Retina (tissue), 1 donor: Measurements from ENCODE around the gene SCAPER.

Experiments used
- DNase-seq: peaks from one replicate; pipeline ENCODE4 v3.0.0-alpha.2; 2016

Gene SCAPER

GRCh38 chr15:76391847-76392246, 513.3 kb downstream of the SCAPER start:
- DNase-seq = no peak

DNA sequence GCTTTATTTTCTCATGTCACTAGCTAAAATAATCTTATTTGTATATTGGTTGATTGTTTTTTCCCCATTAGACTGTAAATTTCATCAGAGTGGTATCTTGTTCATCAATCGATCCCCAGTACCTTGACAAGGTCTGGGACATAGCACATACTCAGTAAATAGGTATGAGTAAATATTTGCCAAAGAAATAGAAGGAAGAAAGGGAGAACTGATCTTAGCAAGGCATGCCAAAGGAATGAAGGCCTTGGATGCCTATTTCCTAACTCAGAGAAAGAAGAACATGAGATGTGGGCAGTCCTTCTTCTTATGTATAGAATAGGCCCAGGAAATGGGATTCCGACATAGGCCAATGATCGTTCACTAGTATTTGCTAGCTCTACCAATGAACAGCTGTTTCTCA, 513.8 kb downstream of the SCAPER start:
- DNase-seq = no peak

- no peak for DNase-seq
These were observed 514.6 kb downstream of the SCAPER start for GRCh38 chr15:76390571-76390970.

- no peak for DNase-seq
These were observed 518.2 kb downstream of the SCAPER start for GRCh38 chr15:76386926-76387325.

- DNase-seq = no peak
These were observed 519.0 kb downstream of the SCAPER start for GRCh38 chr15:76386178-76386577.

GRCh38 chr15:76384409-76384808, 520.7 kb downstream of the SCAPER start:
- no peak for DNase-seq

DNA sequence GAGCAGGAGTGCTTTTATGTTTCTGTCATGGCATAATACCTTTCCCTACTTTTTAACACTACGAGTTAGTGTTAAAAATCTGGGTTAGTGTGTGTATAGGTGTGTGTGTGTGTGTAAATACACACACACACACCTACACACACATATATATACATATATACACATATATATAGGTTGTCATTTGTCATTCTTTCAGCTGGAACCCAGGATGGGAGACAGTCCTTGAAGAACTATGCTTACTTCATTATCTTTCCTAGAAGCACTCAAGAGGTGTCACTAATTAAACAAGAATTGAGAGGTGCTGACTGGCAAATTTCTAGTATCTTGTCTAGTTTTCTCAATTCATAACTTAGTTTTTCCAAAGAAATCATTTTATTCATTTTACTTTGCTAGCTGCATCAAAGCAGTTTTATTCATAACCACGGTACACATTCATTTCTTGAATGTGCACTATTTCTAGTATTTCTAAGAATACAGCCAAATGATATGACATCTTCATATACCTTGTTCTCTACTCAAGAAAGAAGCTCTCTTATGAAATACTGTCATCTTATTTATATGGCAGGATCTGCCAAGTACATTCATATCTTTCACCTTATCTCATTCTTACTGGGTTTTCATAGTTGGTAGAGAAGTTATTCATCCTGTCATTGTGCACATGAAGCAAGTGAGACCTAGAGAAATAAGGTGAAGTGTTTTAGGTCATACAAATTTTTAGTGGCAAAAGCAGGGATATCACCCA, 522.0 kb downstream of the SCAPER start:
- no peak for DNase-seq

DNA sequence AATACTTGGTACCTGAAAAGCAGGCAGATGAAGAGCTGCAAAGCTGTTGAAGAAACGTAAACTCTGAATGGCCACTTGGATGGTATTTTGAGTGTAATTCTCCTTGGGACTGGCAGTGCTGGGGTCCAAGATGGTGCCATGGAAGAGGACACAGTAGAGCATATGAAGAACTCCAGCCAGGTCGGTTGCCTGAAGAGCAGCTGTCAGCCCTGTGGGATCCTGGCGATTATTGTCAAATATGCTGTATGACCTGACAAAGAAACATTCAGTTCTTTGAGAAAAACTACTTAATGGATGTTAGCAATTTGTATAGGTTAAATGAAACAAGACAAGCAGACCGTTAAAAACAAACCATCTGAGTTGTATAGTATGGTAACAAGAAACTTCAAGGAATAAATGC, 523.8 kb downstream of the SCAPER start:
- no peak for DNase-seq

GRCh38 chr15:76380249-76380648, 524.9 kb downstream of the SCAPER start:
- no peak for DNase-seq

GRCh38 chr15:76378691-76379090, 526.4 kb downstream of the SCAPER start:
- no peak for DNase-seq

GRCh38 chr15:76377751-76378150, 527.4 kb downstream of the SCAPER start:
- DNase-seq = no peak

GRCh38 chr15:76377217-76377616, 527.9 kb downstream of the SCAPER start:
- no peak for DNase-seq

- DNase-seq = peak; percentile 22
These were observed 528.3 kb downstream of the SCAPER start for GRCh38 chr15:76376816-76377215.

GRCh38 chr15:76376029-76376428, 529.1 kb downstream of the SCAPER start:
- DNase-seq = peak; percentile 15

GRCh38 chr15:76368122-76368621, 537.0 kb downstream of the SCAPER start:
- no peak for DNase-seq

DNA sequence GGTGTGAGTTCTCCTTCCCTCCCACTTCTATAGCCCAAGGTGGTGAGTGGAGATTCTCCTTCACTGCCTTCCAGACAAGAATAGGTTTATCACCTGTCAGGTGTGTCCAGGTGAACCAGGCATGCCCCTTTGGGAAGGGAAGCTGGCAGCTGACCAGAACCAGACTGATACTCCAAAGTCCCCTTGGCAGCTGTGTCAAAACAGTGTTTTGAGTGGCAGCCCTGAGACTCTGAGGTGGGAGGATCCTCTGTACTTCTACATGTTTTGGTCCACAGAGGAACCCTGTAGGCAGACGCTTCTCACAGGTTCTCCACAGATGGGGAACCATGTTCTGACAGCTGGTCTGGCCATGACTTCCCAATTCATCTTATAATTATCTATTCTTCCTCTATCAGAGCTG, 538.4 kb downstream of the SCAPER start:
- no peak for DNase-seq

DNA sequence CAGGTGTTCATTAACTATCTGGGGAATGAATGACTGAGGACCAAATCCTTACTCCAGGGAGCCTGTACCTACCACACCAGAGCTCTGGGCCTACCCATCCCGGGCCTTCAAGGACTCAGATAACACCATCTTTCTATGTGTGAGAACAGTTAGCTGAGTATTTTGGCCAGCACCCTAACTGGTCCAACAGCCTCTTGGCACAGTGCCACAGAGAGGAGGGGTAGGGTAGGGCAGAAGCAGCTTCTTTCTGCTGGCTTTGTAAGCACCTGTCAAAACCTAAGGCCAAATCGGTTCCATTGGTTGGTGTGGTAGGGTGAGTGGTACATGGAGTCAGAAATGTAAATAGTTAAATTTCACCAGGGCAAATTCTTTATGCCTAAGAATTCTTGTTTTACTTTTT, 541.9 kb downstream of the SCAPER start:
- DNase-seq = no peak

- no peak for DNase-seq
These were observed 544.7 kb downstream of the SCAPER start for GRCh38 chr15:76360416-76360815.

DNA sequence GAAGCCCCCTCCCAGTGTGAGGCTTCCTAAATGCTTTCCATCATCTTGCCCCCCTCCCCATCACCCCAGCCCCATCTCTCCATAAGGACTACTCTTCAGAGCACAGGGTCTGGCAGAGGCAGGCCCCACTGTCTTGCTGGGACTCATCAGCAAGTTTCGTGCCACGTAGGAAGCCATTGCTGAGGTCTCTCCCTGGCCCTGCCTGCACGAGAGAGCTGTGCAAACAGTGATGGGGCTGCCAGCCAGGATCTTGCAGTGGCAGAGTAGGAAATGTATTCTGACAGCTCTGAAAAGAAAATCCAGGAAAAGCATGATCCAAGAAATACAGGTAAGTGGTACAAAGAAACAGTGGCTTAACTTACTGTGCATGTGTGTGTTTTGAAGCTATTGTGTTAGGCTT, 546.0 kb downstream of the SCAPER start:
- no peak for DNase-seq

- no peak for DNase-seq
These were observed 546.7 kb downstream of the SCAPER start for GRCh38 chr15:76358453-76358852.

DNA sequence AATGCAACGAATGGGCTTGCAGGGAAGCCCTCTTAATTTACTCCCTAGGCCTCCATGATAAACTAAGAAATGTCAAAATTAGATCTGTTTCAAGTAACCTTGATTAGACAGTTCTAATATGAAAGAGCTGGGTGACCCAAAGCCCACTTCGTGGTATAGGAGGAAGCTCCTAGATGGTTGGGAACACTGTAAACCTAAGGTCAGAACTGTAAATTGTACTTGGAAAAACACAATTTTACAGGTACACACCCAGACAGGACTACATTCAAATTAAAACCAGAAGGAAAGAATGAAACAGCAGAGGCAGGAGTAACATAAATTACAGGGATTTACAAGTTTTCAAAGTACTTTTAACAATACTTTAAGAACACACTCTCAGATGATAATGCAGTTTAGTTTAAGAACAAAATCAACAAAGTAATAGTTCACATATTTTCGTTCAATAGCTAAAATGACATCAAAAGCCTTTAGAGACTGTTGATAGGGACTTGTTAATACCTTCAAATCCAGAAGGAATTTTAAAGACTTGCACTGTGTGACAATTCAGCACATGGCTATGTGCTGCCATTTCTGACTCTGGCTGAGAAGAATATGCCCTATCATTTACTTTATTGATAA, 550.2 kb downstream of the SCAPER start:
- DNase-seq = no peak

DNA sequence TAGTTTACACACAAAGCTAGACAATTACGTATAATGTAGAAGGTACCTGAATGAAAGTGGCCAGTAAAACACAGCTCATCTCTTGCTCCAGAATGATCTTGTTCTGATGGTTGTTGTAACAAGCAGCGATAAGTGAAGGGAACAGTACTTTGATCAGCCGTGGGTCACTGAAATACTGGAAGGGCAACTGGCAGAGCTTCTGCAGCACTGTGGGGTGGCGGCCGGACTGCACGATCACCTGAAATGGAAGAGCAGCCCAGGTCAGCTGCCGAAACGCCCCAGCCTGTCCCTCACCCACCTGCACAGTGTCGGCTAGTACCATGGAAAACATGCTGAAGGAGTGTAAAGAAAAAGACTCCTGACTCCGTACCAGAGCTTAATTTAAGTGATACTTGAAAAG, 551.2 kb downstream of the SCAPER start:
- DNase-seq = no peak

GRCh38 chr15:76353023-76353577, 552.0 kb downstream of the SCAPER start:
- DNase-seq = no peak
